Liver (tissue), 3 donors: ENCODE results near the gene ERICH4.

Source experiments
- ATF3 ChIP-seq: IDR thresholded peaks from 2 replicates; pipeline ENCODE4 v1.6.1; 2016; ENCODE audit warnings: antibody characterized with exemption
- CTCF ChIP-seq: fragments of 150-350 bp; IDR thresholded peaks from 2 replicates; pipeline ENCODE4 v1.5.1; 2017; ENCODE audit warnings: improper control_type of control experiment, low read depth, low read length; ENCODE audit not compliant: missing input control
- FOXA1 ChIP-seq: IDR thresholded peaks from 2 replicates; pipeline ENCODE4 v1.6.1; 2016; ENCODE audit warnings: antibody characterized with exemption
- JUND ChIP-seq, 2 donors: IDR thresholded peaks; 2 replicates each; pipeline ENCODE4 v1.6.1; 2016; ENCODE audit warnings: antibody characterized with exemption in 2 of 2
- MAX ChIP-seq: IDR thresholded peaks from 2 replicates; pipeline ENCODE4 v1.6.1; 2016; ENCODE audit warnings: antibody characterized with exemption
- NR2F2 ChIP-seq: IDR thresholded peaks from 2 replicates; pipeline ENCODE4 v1.6.1; 2016; ENCODE audit warnings: antibody characterized with exemption
- RAD21 ChIP-seq, 2 donors: IDR thresholded peaks; 2 replicates each; pipeline ENCODE4 v1.6.1; 2016; ENCODE audit warnings: antibody characterized with exemption in 2 of 2, mild to moderate bottlenecking in 2 of 2
- REST ChIP-seq: IDR thresholded peaks from 2 replicates; pipeline ENCODE4 v1.6.1; 2016; ENCODE audit warnings: antibody characterized with exemption, mild to moderate bottlenecking
- RXRA ChIP-seq, 2 donors: IDR thresholded peaks; 2 replicates each; pipeline ENCODE4 v1.6.1; 2017 to 2018; ENCODE audit warnings: antibody characterized with exemption in 2 of 2, mild to moderate bottlenecking in 1 of 2
- SP1 ChIP-seq: IDR thresholded peaks from 2 replicates; pipeline ENCODE4 v1.6.1; 2018; ENCODE audit warnings: antibody characterized with exemption, mild to moderate bottlenecking
- TAF1 ChIP-seq: conservative IDR thresholded peaks from 2 replicates; pipeline ENCODE4 v1.6.1; 2016; ENCODE audit warnings: antibody characterized with exemption, mild to moderate bottlenecking
- YY1 ChIP-seq: IDR thresholded peaks from 2 replicates; pipeline ENCODE4 v1.6.1; 2016; ENCODE audit warnings: antibody characterized with exemption, mild to moderate bottlenecking
- ZBTB33 ChIP-seq: IDR thresholded peaks from 2 replicates; pipeline ENCODE4 v1.6.1; 2016; ENCODE audit warnings: antibody characterized with exemption
- donor health status: healthy.
- donor health status: healthy.

- TF ChIP-seq CTCF (no peak), SP1 (no peak), TAF1 (no peak), REST (no peak), RAD21 (IDR thresholded peaks at IDR 0.05) (no peak), MAX (no peak), NR2F2 (no peak), JUND (IDR thresholded peaks at IDR 0.05) (no peak), ZBTB33 (no peak), YY1 (no peak), FOXA1 (no peak), ATF3 (no peak), RXRA (IDR thresholded peaks at IDR 0.05) (no peak)
These were observed 28.5 kb upstream of the ERICH4 start for GRCh38 chr19:41414461-41414860.
